GM10847 (cell line): ENCODE data around the gene PSMD11.

Experiments
- POLR2A ChIP-seq: IDR thresholded peaks from 2 replicates; pipeline ENCODE4 v1.6.1; 2011; ENCODE audit not compliant: insufficient read length; ENCODE audit errors: extremely low read depth

Gene PSMD11

GRCh38 chr17:32460054-32460453, 15.7 kb downstream of the PSMD11 start:
- TF ChIP-seq POLR2A = no peak

- TF ChIP-seq POLR2A = no peak
Observed at GRCh38 chr17:32461498-32461852, 17.2 kb downstream of the PSMD11 start.

- TF ChIP-seq POLR2A = no peak
Observed at GRCh38 chr17:32461853-32462617, 17.7 kb downstream of the PSMD11 start.

GRCh38 chr17:32463304-32463703, 19.0 kb downstream of the PSMD11 start:
- TF ChIP-seq POLR2A = no peak

GRCh38 chr17:32464374-32464773, 20.1 kb downstream of the PSMD11 start:
- no peak for TF ChIP-seq POLR2A

- TF ChIP-seq POLR2A = no peak
Observed at GRCh38 chr17:32467949-32468348, 23.6 kb downstream of the PSMD11 start.

- no peak for TF ChIP-seq POLR2A
Observed at GRCh38 chr17:32470405-32471167, 26.3 kb downstream of the PSMD11 start.

GRCh38 chr17:32471652-32472051, 27.3 kb downstream of the PSMD11 start:
- no peak for TF ChIP-seq POLR2A

GRCh38 chr17:32475258-32475657, 30.9 kb downstream of the PSMD11 start:
- TF ChIP-seq POLR2A = no peak

GRCh38 chr17:32477220-32477619, 32.9 kb downstream of the PSMD11 start:
- TF ChIP-seq POLR2A = no peak

- no peak for TF ChIP-seq POLR2A
Observed at GRCh38 chr17:32479074-32479617, 34.8 kb downstream of the PSMD11 start.

- TF ChIP-seq POLR2A = no peak
Observed at GRCh38 chr17:32481193-32481592, 36.9 kb downstream of the PSMD11 start.

GRCh38 chr17:32482568-32483320, 38.4 kb downstream of the PSMD11 start:
- TF ChIP-seq POLR2A = no peak

- TF ChIP-seq POLR2A = no peak
Observed at GRCh38 chr17:32483451-32484019, 39.2 kb downstream of the PSMD11 start.

- TF ChIP-seq POLR2A = no peak
Observed at GRCh38 chr17:32484041-32484461, 39.7 kb downstream of the PSMD11 start.
